CD4-positive, alpha-beta T cell treated with Interleukin-6 at 100 ng/mL for 8 hours (primary cell): Measurements from ENCODE around the gene SLC6A11.

Experiments
- DNase-seq: peaks from one replicate; pipeline ENCODE4 v3.0.0-alpha.2; 2020; ENCODE audit warnings: mixed read lengths, low spot score

SLC6A11 gene

DNA sequence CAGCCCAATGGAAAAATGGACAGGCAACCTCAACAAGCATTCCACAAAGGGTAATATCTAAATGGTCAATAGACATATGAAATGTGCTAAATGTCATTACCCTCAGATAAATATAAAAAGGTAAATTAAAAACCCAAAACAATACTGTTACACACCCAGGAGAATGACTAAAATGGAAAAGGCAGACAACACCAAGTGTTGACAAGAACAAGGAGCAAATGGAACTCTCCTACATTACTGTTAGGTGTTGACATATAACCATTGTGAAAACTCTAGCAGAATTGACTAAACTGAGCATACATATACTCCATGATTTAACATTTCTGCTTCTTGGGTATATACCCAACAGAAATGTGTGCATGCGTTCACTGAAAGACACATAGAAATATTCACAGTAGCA lies 25.3 kb upstream of the SLC6A11 start:
- no peak for DNase-seq

DNA sequence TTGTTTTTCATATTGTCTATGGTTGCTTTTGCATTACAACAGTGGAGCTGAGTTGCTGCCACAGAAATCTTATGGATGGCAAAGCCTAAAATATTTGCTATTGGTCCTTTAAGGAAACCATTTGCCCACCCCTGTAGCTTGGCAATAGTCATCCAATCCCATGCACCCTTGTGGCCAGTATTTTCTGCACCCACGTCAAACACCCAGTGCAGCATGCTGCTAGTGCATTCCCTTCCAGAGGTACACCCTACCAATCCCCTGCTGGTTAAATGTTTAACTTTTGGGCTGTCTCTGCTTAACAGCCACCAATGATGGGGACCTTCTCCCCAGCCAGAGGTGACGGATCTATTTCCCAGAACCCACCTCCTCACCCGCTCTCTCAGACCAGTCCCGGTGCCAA lies 23.8 kb upstream of the SLC6A11 start:
- DNase-seq: no peak

DNA sequence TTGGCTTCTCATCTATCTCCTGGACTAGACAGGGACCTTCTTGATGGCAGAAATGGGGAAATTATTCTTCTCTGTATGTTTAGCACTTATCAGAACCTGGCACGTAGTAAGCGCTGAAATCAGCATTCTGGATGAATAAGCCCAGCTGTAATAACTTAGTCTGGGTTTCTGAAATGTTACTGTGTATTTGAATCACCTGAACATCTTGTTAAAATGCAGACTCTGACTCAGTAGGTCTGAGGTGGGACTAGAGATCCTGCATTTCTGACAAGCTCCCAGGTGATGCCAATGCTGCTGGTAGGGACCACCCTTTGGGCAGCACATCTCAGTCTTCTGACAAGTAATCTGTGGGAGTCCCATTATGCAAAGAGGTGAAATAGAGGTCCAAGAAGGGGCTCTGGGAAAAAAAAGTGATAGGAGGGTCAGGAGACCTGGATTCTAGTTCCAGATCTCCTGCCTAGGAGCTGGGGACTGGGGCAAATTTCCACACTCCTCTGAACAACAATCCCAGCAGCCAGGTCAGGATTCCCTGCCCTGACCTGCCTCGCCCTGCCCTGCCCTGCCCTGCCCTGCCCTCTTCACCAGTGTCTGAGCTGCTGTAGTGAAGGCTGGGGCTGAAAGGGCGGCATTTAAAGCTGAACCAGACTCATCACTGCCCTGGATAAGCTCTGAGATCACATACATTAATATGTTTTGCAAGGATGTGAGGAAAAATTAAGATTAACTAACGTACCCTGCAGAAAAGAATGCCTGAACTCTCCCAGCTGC lies 17.2 kb upstream of the SLC6A11 start:
- DNase-seq: no peak

DNA sequence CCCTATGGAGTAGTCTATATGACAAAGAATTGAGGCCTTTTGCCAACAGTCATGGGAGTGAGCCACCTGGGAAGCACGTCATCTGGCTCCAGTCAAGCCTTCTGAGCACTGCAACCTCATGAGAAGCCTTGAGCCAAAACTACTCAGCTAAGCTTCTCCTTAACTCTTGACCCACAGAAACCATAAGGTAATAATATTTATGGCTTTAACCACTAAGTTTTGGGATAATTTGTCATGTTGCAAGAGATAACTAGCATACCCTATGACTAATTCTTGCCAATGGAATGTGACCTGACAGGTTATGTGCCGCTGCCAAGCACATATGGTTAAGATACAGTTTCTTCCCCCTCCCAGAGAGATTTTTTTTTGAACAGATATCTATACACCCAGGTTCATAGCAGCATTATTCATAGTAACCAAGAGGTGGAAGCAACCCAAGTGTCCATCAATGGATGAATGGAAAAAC lies 11.8 kb upstream of the SLC6A11 start:
- DNase-seq: no peak

DNA sequence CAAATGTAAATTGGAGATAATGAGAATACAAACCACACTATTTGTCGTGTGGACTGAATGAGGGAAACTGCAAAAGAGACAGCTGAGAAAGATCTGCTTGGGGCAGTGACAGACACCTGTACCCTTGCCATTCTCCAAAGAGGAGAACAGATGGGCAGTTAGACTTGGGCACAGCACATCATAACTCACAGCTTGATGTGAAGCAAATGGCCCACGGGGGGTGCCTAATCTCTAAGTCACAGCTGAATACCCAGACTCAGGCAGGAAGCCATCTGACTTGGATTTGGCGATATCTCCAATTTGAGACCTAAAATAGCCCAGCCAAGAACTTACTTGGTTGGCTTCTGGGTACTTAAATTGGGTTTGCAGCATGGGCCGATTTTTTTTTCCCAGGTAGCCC lies 10.0 kb upstream of the SLC6A11 start:
- DNase-seq: no peak

DNA sequence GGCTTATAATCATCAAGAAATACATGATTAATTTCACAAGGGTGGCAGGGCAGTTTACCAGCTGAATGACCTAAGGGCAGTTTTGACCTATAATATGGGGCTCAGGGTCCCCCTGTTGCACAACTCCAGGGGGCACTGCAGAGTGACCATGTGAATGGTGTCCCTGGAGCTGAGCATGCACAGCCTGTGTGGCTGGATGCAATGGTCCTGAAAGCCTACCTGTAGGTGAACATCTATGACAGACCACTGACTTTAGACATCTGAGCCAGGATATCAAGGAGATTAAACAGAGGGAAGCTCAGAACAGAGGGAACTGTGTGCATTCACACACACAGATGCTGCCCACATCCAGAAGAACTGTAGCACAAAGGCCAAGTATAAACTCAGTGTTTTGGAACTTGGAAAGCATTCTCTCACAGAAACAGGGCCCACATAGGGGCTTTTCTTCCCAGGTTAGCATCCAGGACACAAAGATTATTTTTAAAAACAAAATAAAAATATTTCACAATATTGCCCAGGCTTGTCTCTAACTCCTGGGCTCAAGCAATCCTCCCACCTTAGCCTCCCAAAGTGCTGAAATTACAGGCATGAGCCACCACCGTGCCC lies 7.8 kb upstream of the SLC6A11 start:
- no peak for DNase-seq

DNA sequence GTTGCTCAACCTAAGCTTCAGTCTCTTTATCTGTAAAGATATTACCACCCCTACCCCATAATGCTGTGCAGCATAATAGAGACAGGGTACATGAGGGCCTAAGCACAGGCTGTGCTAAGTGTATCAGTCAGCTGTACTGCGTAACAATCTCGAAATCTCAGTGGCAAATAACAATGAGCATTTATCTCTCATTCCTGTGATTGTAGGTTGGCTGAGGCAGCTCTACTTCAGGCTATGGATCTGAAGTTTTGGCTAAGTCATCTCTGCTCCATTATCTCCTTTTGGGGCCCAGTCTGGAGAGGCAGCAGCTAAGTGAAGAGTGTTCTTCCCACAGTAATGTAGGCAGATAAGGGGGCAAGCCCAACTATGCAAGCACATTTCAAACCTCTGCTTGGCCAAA lies 7.1 kb upstream of the SLC6A11 start:
- no peak for DNase-seq

DNA sequence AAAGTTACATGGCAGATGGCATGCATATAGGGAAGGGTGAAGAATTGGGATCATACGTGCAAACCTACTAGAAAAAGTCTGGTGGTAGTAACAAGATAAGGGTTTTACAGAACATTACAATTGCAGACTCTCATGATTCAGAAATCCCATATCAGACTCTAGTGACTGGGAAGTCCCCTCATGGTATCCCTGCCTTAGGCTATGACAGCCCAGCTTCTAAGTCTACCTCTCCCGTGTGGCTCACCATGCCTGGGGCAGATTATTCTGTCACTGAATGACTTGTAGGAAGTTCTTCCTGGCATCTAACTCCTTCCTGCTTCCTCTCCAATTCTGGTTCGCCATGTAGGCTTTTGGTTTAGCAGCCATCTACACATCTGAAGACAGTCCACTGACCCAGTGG lies 5.7 kb upstream of the SLC6A11 start:
- DNase-seq: no peak

DNA sequence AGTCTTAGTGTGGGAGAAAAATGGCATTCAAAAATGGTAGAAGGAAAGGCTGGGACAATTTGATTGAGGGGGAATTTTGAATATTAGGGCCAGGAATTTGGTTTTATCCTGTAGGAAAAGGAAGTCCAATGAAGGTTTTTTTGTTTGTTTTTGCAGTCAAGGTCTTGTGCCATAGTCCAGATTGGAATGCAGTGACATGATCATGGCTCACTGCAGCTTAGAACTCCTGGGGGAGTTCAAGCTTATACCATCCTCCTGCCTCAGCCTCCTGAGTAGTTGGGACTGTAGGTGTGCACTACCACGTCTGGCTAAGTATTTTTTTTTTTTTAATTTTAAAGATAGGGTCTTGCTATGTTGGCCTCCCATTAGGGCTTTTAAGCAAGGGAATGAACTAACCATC lies 2.6 kb upstream of the SLC6A11 start:
- DNase-seq: no peak

DNA sequence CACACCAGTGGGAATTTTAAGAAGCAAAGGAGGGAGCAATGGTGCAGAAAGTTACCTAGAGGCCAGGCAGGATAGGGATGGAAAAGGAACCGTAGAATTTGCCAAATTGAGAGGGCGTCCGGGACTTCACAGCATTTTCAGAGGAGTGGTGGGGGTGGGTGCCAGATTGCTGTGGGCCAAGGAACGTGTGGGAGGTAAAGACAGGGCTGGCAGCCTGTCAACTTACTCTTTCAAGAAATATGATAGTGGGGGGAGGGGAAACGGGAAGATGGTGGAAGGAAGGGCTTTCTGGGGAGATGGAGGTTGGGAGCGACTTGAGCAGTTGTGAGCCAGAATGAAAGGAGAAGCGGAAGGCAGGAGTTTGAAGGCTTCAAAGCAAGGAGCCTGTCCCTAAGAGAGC lies 1.4 kb upstream of the SLC6A11 start:
- DNase-seq: no peak

DNA sequence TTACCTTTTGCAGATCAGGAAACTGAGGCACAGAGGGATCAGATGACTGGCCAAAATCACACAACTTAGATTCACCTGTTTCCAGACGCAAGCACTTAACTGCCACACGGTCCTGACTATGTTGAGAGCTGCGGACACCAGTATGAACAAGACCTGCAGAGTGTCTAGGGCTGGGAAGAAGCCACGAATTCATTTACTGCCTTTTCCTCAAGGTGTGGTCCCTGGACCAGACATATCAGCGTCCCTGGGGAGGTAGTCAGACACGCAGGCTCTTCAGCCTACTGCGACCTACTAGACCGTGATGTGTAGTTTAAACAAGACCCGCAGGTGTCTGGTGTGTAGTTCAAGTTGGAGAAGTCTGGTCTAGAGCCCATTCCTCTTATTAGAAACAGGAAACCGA lies 541 bp upstream of the SLC6A11 start:
- DNase-seq: no peak

DNA sequence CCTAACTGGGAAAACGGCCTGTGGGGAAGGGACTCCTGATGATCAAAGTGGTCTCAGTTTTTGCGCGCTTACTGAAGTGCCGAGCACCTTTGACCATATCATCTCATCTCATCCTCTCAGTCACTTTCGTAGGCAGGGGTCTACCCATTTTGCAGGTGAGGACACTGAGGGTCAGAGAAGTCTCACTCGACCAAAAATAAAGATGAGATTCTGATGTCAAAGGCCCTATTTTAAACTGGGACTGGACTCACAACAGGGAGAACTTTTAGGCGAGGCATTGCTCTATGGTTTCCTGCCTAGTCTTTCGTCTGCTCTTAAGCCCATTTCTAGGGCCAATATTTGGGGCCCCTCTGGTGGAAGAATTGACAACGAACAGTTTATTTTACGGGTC lies 830 bp downstream of the SLC6A11 start:
- no peak for DNase-seq

DNA sequence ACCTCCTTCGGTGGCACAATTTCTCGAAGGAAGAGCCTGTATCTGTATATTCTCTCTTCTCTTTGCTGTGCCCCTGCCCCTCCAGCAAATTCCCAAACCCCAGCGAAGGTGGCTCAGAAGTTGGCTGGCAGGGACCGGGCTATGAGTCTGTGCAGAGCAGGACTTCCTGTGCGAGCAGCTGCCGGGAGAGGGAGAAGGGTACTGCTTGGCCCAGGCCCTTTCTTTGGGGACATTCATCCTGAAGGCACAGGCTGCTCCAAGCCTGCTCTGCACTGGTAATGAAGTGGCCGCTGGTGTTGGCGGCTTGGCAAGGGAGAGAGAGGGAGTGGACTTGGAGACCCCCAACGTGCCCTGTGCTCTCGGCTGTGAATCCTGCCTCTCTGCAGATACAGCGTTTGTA lies 1.5 kb downstream of the SLC6A11 start:
- no peak for DNase-seq

DNA sequence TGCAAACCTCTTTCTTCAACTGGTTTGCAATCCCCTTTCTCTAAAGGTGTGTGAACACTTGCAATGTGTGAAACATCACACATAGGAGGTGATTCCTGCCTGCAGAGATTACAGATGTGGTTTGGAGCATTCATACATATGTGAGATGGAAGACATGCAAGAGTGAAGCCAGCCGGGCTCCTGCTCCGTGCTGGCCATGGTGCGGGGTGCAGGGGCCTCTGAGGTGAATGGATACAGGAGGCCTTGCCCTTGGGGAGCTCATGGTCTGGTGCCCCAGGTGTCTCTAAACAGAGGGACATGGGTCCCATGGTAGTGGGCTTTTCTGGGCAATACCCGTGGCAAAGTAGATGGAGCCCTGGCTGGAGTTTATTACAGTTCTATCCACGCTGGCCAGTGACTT lies 6.0 kb downstream of the SLC6A11 start:
- DNase-seq: no peak

DNA sequence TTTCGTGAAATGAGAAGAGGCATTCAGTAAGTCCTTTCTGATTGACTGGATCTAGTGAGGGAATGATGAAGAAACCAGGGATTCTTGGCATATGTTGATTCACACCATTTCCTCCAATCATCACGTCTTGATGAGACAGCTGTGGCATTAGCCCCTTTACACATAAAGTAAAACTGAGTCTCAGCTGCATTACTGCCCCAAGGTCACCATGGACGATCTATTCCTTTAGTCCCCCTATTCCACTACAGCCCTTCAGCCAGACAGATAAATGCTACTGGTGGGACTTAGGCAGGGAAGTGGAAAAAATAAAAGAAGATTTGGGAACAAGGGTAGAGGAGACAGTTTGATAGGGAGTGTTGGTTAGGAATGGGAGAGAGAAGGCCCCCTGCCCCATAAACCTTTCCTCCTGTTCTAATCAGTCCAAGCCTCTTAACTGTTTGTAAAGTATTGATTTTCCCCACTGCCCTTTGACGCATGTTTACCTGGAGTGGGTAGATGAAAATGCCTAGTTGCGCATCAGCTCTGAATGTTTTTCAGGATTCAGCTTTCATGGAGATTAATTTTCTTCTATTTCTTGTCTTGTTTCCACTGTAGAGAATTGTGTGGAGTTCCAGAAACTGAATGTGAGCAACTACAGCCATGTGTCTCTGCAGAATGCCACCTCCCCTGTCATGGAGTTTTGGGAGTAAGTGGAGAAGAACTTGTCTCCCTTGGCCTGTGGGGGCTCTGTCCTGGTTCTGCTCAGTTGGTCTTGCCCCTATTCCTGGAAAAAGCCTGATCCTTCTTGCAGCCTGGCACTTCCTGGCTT lies 6.9 kb downstream of the SLC6A11 start:
- no peak for DNase-seq

DNA sequence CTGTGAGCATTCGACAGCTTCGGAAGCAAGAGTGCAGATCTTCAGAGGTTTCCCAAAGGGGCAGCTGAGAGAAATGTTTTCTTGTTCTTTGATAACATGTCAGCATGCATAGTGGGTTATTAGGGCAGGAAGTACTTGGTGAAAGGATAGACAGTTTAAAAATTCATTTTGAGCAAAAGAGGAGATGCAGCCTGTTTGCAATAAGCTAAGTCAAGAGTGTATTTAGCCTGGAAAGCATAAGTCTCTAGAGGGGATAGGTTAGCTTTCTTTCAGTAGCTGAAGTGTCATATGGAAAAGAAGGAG lies 7.4 kb downstream of the SLC6A11 start:
- DNase-seq: no peak

DNA sequence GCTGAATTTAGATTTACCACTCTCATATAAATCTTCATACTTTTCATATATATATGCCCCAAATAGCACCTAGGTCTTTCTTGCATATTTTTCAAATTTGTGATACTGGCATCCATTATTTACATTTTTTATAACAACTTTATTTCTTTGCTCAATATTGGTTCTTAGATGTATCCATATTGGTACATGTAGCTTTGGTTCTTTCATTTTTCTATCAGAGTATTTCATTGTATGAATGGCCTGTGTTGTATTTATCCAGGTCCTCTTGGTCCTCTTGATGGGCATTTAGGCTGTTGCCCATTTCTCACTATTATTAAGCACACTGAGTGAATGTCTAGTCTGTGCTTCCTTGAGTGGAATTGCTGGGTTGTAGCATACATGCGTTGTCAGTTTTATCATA lies 8.4 kb downstream of the SLC6A11 start:
- no peak for DNase-seq

DNA sequence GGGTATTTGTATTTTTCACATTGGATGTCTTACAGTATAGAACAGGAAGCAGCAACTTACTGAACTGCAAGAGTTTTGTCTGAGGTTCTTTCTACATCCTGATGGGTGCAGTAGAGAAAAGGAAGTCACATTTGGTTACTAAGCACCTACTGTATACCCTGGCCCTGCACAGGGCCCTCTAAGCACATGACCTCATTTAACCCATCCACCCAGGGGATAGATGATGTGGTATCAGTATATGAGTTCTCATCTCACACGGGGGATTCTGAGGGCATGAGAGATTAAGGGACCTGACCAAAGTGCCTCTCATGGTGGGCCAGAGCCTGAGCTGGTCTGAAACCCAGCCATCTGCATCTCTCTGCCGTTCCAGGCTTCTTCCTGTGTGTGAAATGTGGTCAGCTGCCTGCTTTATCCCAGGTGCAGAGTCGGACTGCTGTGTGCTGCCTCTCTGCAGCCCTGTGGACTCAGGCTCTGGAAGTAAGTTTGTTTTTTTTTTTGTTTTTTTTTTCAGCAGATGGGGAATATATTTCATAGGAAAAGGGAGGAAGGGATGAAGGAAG lies 17.9 kb downstream of the SLC6A11 start:
- no peak for DNase-seq

DNA sequence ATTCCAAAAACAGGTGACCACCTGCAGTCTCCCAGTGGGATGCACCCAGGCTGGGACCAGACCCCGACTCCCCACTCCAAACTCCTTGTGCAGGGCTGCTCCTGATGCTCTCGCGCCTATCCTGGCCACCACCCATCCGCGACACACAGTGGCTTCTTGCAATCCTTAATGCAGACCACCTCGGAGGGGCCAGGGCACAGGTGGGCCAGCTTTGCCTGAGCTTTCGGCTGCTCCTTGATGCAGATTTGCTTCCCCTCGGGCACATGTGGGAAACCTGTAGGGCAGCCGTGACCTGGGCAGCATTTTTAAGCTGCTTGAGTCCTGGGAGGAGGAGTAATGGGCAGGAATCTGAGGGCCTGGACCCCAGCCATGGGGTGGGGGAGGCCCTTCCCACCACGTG lies 18.9 kb downstream of the SLC6A11 start:
- no peak for DNase-seq

DNA sequence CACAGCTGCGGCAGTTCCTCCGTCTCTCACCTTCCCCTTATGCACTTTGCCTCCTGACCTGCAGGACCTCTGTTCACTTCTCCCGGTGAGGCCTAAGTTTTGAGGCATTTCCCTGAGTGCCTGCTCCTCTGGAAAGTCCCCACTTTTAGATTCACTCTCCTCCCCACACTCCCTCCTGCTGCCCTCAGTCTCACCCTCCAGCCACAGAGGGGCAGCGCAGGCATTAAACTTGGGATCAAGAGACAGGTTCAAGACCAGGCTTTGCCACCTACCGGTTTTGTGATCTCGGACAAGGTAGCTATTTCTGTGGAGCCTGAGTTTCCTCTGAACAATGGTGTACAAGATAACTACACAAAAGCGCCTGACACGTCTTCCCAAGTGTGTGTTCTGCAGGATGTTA lies 19.4 kb downstream of the SLC6A11 start:
- no peak for DNase-seq

DNA sequence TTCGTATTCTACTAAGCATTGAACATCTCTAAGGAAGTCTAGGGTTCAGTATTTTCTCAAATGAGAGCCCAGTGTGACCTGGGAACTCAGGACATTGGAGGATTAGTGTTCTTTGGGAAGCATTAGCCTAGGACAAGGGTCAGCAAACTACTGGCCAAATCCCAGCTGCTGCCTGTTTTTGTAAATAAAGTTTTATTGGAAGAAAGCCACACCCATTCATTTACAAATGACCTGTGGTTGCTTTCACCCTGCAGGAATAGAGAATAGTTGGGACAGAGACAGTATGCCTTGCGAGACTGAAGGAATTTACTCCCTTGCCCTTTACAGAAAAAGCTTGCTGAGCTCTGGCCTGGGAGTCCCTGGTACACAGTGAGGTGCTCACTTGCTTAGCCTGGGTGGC lies 20.6 kb downstream of the SLC6A11 start:
- DNase-seq: no peak

DNA sequence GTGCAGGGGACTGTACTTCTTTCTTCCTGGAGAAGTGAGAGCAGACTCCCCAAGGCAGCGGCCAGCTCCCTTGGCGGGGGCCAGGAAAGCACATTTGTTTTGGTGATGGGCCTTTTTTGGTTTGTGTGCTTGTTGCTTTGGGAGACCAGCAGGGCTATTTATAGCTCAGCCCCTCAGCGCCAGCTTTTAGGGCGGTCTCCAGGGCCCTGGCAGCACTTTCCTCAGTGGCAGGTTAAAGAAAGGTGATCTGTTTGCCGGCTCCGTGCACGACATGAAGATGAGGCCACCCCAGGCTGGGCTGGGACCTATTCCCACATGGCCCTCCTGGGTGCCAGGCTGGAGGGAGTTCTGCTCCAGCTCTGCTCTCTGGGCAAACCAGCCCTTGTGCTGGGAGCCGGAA lies 21.8 kb downstream of the SLC6A11 start:
- DNase-seq: no peak

DNA sequence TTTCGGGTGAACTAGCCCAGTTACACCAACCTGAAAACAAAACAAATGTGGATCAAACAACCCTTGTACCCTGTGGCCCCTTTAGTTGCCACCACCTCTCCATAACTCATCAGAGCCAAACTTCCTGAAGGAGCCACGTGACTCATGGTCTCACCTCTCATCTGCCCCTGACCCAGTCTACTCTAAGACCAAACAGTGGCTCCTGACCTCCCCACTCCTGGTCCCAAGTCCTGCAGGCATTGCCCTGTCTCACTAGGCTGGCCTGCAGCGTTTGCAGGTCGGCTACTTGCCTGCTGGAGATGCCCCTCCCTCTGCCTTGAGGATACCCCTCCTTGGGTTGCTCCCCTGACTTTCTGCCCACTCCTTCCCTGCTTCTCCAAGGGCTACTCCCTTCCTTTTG lies 23.1 kb downstream of the SLC6A11 start:
- no peak for DNase-seq
